Kidney (tissue), 14 donors: ENCODE measurements around the gene MAGI3. TPM values are rescaled to one million over a fixed set of nuclear protein-coding genes. Genes with fewer than 3 reads are reported as not detected.

ENCODE experiments used
- DNase-seq, 5 donors: peaks; one replicate each; pipeline ENCODE4 v3.0.0-alpha.2; 2013 to 2020
- FAIRE-seq: peaks from 2 replicates; lab custom pipeline; 2012; peaks lifted over from hg19 to GRCh38; lab: Jason Lieb, UNC
- H3K27ac ChIP-seq, 2 donors: one replicate each; pipeline ENCODE4 v1.7.0; 2013; ENCODE audit warnings: low read depth in 2 of 2, low read length in 2 of 2, inconsistent platforms in 1 of 2
- H3K27me3 ChIP-seq: one replicate; pipeline ENCODE4 v1.7.1; 2013; ENCODE audit warnings: low read length, inconsistent platforms; ENCODE audit not compliant: control insufficient read depth, insufficient read depth
- H3K36me3 ChIP-seq, 3 donors: one replicate each; pipeline versions ENCODE4 v1.7.0 to v1.7.1; 2013; ENCODE audit warnings: low read length in 3 of 3, control low read depth in 1 of 3, inconsistent platforms in 1 of 3; ENCODE audit not compliant: insufficient read depth in 3 of 3, control insufficient read depth in 2 of 3
- H3K4me1 ChIP-seq, 3 donors: one replicate each; pipeline versions ENCODE4 v1.7.0 to v1.7.1; 2013; ENCODE audit warnings: low read length in 3 of 3, inconsistent platforms in 1 of 3, low read depth in 1 of 3; ENCODE audit not compliant: control insufficient read depth in 2 of 3, insufficient read depth in 2 of 3
- H3K4me3 ChIP-seq, 3 donors: one replicate each; pipeline versions ENCODE4 v1.7.0 to v1.8.1; 2013; ENCODE audit warnings: low read length in 3 of 3, control low read depth in 1 of 3, inconsistent platforms in 1 of 3
- H3K9ac ChIP-seq, 3 donors: one replicate each; pipeline versions ENCODE4 v1.7.0 to v1.7.1; 2013; ENCODE audit warnings: low read length in 3 of 3, control low read depth in 1 of 3, inconsistent platforms in 1 of 3
- H3K9me3 ChIP-seq, 3 donors: one replicate each; pipeline versions ENCODE4 v1.7.0 to v1.7.1; 2013; ENCODE audit warnings: low read length in 3 of 3, control low read depth in 1 of 3, inconsistent platforms in 1 of 3; ENCODE audit not compliant: control insufficient read depth in 2 of 3, insufficient read depth in 1 of 3
- CTCF ChIP-seq: IDR thresholded peaks from 3 replicates; pipeline ENCODE4 v1.5.1; 2012; ENCODE audit warnings: mild to moderate bottlenecking, moderate library complexity, borderline replicate concordance; ENCODE audit not compliant: insufficient read depth; ENCODE audit errors: extremely low read depth
- intact Hi-C: fragments of 100-400 bp; cut with DNase I; formaldehyde crosslinking; loops from one replicate; pipeline ENCODE4 v1.11.1; 2022
- polyA plus RNA-seq: library from polyadenylated mRNA; stranded (reverse); fragments of 350-450 nt; fragmentation: Illumina TruSeq; extraction: RNeasy Lipid Tissue Mini Kit (QIAGEN cat#74804); gene quantifications from one replicate; pipeline ENCODE4 v1.2.3, GENCODE V29; 2014; ENCODE audit warnings: low read depth, low replicate concordance; ENCODE audit not compliant: insufficient read depth
- total RNA-seq: library from RNA; stranded (reverse); fragmentation: NEBNext Ultra II Directional; extraction: Animal tissue kit (Norgen Biotek cat#: 25700); gene quantifications from one replicate; pipeline ENCODE4 v1.2.1, GENCODE V29; 2021
- donor health status: control.
- donor health status: control.
- donor health status: control.
- donor health status: control.
- donor health status: control.
- donor health status: DM: yes; HTN: yes; CAD: no.
- donor health status: Normal renal cell carcinoma (clear cell type).

MAGI3 gene
- total and polyA plus RNA-seq, 2 donors from 2014 or later: 5.6 to 25.9 TPM

- FAIRE-seq: no peak
- no peak for TF ChIP-seq CTCF
Observed at GRCh38 chr1:113434081-113434873, 44.0 kb downstream of the MAGI3 start.

GRCh38 chr1:113434874-113435175, 44.5 kb downstream of the MAGI3 start:
- Histone ChIP-seq H3K9me3 (no peaks in the 10 kb centered on the region), H3K36me3 (no peaks in the 10 kb centered on the region), H3K9ac (no peak overlapping the region), H3K27me3 (no peaks in the 10 kb centered on the region), H3K4me1 (peaks cover 0 to 9% (median 3%) of the 10 kb centered on the region in 3 donors), H3K4me3 (no peak overlapping the region), H3K27ac (no peak overlapping the region)
- intact Hi-C loops: no loop called here
- FAIRE-seq (no peak), DNase-seq (no peak)
- no peak for TF ChIP-seq CTCF

More at GRCh38 chr1:113434081-113434873, 44.0 kb downstream of the MAGI3 start:
- H3K36me3 ChIP-seq: no peaks in the 10 kb centered on the region
- no peak for DNase-seq
- no peak overlapping the region for H3K27ac ChIP-seq
- H3K4me1 ChIP-seq: peaks cover 0 to 9% (median 3%) of the 10 kb centered on the region in 3 donors
- H3K27me3 ChIP-seq: no peaks in the 10 kb centered on the region
- intact Hi-C loops: no loop called here
- H3K9ac ChIP-seq: no peak overlapping the region
- no peak overlapping the region for H3K4me3 ChIP-seq
- H3K9me3 ChIP-seq: no peaks in the 10 kb centered on the region

GRCh38 chr1:113437554-113438341, 47.4 kb downstream of the MAGI3 start:
- intact Hi-C loops: no loop called here
- DNase-seq (no peak), FAIRE-seq (no peak)
- peaks cover 0 to 9% (median 3%) of the 10 kb centered on the region in 3 donors for H3K4me1 ChIP-seq
- H3K27me3 ChIP-seq: no peaks in the 10 kb centered on the region
- H3K9me3 ChIP-seq: no peaks in the 10 kb centered on the region
- H3K4me3 ChIP-seq: no peak overlapping the region
- no peak overlapping the region for H3K9ac ChIP-seq
- TF ChIP-seq CTCF: no peak
- H3K36me3 ChIP-seq: no peaks in the 10 kb centered on the region
- no peak overlapping the region for H3K27ac ChIP-seq
